GM15510 (cell line): Measurements from ENCODE around the gene SMARCE1.

Experiments
- POLR2A ChIP-seq: IDR thresholded peaks from 3 replicates; pipeline ENCODE4 v1.6.1; 2011; ENCODE audit warnings: borderline replicate concordance; ENCODE audit not compliant: insufficient read length; ENCODE audit errors: extremely low read depth

SMARCE1 gene

DNA sequence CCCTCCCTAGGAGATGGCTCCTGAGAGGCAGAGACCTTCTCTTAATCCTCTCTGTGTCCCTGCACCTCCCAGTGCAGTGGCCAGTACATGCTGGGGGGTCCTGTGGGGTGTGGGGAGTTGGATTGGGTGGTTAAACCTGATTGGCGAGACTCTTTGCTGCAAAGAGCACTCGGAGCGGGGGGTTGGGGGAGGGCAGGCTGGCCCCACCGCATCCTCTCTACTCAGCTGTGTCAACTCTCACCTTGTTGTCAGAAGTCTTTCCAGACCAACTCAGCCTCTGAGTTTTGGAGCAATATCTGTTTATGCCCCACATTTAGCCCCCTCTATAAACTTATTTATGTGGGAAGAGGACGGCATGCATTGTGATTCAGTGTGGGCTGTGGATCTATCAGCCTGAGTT is 40.0 kb downstream of the SMARCE1 start:
- TF ChIP-seq POLR2A: no peak

DNA sequence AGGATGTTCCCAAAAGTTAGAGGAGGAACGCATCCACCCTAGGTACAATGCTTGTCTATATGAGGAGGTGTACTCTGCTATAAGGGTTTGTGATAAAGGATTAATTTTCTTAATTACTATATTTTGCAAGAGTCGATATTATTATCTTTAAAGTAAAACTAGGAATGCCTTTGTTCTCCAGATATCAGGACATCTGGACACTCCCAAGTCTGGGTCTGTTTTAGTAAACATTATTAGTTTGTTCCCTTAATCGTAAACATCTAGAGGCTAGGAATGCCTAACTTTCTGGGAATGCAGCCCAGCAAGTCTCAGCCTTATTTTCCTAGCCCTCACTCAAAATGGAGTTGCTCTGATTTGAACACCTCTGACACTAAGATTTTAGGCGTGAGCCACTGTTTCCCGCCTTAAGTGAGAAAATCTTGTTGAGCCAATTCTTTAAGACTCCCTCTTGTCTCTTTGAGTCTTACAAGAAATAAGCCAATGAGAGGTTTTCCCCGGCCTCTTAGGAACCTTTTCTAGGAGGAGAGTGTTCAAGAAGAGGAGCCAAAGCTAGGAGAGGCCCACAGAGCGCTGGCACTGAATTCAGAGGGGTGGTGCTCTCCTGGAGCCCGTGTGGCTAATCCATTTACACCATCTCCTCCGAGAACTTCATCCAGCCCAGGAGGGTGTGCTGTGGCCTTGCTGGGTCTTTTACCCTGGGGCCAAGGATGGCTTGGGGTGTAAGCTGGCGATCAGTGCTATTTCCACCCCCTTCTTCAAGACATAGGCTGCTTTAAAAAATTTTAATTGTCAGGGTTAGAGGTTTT is 40.9 kb downstream of the SMARCE1 start:
- TF ChIP-seq POLR2A: no peak

DNA sequence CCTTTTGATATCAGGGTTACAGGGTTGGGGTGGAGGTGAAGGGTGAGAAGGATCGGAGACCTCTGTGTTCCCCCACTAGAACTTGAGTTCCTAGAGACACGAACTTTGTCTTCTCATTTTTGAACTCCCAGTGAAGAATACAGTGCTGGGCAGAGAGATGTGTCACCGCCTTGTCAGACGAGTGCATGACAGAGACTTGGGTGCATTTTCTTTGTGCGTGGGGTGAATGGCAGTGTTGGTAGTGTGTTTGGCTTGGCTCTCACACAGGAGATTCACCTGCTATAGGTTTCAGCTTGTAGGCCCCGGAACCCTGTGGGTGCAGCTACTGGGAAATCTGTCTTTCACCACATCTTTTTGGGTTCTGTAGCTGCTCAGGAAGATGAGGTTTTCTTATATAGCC is 42.3 kb downstream of the SMARCE1 start:
- TF ChIP-seq POLR2A: no peak

DNA sequence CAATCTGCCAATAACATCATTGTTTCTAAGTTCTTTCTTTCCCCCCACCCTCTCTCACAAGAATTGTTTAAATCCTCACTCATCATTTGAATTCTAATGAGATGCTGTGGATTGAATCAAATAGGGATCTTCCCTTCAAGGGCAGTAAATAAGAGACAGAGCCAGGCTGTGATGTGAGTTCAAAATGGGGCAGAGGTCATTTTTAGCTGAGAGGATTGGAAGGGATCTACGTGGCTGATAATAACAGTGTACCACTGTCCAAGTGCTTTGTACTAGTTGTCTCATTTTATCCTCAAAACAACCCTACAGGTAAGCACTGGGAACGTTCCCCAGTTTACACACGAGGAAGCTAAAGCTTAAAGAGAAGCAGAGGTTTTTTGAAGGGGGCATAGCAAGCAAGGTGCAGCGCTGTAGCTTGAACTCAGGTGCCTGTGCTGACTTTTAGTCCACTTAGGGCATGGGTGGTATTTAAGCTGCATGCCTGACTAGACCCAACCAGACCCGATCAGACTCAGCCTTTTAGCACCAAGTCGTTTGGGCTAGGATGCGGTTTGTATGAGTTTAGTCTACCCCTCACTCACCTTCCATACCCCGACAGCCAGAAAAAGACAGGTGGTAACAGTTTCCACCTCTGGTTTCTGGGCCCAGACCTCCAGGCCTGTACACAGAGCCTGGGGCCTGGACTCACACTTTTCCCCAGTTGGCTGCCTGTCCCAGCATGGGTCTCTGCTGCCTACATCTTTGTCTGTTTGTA is 43.1 kb downstream of the SMARCE1 start:
- TF ChIP-seq POLR2A: no peak

DNA sequence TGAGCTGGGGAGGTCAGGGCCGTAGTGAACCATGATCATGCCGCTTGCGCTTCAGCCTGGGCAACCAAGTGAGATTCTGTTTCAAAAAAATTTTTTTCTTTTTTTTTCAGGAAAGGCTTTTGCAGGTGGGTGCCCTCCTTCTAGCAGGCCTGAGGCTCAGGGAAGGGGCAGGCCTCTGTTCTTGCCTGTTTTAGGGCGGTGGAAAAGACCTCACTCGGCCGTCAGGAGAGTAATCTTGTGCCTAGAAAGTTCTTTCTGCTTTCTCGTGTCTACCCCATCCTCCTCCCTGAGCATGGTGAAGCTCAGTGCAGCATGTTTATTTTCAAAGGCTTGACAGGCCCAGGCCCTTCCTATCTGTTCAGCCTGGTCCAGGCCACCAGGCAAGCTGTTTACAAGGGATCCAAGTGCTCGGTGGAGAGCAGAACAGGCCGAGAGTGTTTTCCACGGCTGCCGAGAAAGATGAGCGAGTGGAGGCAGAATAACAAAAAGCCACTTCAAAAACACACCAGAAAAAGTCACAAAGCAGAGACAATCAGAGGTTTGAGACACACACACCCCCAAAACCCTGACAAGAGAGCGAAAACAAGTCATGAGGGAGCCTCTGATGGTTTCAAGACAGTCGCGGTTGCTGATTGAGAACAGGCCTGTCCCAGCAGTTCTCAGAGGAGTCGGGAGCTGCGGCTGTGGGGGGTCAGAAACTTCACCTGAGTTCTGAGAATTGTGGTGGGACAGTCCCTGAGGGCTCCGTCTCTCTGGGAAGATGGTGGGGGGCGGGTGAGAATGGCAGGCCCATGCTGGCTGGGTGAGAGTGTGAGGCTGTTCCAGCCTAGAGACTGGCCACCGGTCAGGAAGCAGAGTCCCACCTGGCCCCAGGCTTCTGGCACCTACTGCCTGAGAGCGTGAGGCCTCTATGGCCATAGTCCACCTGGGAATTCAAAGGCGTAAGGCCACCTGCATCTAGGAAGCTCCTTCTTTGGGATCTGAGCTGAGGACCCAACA is 44.9 kb downstream of the SMARCE1 start:
- TF ChIP-seq POLR2A: no peak

DNA sequence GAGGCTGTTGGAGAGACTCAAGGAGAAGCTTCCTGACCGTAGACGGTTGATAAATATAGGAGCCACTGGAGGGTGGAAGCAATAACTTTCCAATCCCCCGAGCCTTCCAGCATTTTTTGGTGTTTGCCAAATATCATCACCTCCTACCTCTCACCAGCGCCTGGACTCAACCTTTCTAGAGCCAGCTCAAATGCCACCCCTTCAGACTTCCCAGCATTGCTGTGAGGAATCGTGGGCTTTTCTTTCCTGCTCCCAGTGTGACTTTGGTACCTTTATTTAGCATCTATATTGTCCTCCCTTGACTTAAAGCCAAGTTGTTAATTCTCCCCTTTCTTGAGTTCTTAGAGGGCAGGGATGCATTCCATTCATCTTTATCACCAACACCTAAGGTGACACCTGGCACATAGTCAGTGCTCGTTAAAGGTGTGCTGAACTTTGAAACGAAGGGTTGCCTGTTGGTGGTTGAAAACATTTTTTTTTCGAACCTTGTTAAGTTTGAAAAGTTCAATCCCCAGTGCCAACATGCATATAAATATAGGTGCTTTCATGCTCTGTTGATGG is 47.1 kb downstream of the SMARCE1 start:
- TF ChIP-seq POLR2A: no peak

DNA sequence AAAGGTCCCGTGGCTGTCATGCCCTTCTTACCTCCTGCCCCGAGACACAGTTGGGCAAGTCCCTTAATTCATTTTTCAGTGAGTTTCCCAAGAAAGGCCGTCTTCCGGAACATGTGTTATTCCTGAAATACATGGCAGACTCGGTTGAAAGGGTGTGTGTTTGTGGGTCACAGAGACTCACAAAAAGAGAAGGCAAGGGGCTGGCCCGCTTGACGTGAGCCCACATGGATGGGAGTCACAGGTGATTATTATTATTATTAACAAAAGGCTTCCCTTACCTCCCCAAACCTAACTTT is 48.2 kb downstream of the SMARCE1 start:
- TF ChIP-seq POLR2A: no peak

DNA sequence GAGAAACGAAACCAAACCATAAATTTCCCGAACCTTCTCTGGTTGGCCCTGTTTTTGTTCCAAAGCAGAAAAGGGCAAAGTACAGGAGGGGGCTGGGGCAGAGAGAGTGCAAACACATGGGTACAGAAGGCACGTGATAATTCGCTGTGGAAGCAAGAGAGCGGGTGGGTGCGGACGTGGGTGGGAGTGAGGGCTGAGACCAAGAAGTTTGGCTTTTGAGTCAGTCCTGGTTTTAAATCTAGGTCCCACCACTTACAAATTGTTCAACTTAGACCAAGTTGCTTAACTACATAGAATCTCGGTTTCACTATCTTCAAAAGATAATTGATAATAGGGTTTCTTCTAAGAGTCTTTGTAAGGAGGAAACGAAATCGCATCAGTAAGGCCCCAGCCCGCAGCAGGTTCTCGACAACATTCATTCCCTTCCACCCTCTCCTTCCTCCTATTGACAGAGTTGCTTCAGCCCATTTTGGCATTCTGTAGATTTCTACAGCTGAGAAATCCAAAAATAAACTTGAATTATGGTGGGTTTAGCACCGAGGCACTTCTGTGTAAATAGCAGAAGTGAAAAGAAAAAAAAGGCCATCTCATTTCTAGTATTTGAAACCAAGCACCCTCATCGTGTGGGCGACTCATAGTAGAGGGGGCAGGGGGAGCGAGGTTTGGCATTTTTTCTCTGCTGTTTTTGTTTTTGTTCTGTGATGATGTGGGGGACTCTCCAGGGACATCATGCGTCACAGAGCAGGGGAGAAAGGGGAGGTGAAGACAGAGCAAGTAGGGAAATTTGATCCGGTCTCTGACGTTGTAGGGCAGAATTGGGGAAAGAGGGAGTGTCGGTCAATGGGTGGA is 48.8 kb downstream of the SMARCE1 start:
- no peak for TF ChIP-seq POLR2A

DNA sequence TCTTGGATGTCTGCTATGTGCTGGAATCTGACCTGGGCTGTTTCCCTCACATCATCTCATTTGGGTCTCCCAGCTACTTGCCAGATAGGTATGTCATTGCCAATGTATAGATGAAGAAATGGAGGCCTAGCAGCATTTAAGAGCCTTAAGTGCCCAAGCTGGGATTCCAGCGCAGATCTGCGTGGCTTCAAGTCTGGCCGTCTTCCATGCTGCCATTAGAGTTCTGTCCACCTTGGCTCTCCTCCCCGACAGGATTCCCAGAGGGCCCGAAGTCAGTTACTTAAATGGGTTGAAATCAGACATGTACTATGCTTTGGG is 49.4 kb downstream of the SMARCE1 start:
- no peak for TF ChIP-seq POLR2A

DNA sequence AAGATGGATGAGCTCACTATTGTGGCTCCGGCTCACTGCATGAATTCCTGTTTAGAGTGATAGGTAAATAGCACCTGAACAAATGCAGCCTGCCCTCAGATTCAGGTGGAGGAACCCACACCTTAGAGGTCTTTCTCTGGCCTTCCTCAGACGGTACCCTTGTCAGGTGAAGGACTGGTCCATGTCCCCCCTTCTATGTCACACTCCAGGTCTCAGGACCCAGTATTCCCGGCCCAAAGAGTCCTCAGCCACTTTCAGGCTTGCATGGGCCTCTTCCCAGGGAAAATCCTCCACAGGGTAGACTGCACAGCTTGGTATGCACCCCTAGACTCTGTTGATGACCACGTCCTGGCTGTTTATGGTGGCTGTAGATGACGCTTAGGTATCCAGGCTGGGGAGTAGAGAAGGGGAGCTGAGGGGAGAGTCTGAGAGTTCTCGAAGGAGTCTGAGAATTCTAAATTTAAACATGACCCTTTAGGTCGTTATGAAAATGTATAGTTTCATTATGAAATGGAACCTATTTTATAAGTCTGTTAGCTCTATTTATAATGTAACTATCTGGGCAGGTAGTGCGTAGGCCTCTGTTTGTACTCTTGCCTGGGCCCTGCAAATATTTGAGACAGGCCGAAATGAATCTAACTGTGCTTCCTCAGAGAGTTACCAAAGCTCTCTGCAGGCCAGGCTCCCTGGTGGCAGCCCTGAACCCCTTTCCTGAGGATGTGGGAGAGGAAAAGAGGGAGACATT is 49.9 kb downstream of the SMARCE1 start:
- TF ChIP-seq POLR2A: no peak

DNA sequence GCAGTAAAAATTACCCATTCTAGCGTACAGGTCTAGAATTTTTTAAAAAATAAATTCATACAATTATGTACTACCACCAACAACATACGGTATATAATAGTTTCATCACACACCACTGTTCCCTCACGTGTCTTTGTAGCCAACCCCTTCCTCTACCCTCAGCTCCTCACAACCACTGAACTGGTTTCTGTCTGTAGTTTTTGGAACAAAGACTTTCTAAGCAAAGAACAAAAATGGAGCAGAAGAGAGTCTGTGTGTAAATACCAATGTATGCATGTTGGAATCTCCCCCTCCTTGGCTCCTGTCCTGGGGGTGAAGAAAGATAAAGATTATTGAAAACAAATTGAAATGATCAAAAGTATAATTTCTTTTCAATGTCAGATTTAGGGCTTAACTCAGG is 50.5 kb downstream of the SMARCE1 start:
- TF ChIP-seq POLR2A: no peak

DNA sequence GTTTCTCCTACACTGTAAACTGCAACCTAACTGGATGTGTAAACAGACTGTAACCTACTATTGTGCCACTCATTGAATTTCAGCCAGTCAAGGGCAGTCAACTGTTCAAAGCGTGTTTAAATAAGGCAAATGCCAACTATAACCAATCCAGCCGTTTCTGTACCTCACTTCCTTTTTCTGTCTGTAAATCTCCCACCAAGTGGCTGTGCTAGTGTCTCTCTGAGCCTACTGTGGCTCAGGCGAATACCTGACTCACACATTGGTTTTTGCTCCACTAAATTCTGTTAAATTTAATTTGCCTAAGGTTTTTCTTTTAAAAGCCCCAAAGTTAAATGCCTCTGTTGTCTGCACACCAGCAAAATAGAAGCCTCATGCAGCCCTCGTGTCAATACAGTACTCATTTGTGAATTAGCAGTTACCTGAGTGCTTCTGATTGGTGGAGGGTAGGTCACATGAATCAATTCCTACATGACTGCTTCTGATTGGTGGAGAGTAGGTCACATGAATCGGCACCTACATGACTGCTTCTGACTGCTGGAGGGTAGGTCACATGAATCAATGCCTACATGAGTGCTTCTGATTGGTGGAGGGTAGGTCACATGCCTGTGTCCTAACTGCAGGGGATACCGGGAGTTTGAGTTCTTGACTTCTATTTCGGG is 51.2 kb downstream of the SMARCE1 start:
- no peak for TF ChIP-seq POLR2A

DNA sequence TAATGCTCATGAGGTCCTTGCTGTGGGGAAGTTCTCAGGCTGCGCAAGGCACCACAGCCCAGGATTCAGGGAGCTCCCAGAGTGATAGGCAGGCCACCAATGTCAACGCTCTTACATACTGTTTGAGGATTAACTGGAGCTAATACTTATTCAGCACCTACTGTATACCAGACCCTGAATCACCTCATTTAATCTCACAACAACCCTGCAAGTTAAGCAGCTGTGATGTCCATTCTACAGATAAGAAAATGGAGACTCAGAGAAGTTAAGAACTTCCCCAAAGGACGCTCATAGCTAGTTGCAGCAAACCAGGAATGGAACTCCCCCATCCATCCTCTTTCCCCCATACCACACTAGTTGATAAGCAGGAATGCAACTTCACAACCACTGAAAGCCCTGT is 56.9 kb downstream of the SMARCE1 start:
- TF ChIP-seq POLR2A: no peak
